SK-N-SH (cell line): ENCODE measurements around the gene TMEM132D. TPM values are rescaled to one million over a fixed set of nuclear protein-coding genes. Genes with fewer than 3 reads are reported as not detected.

ENCODE experiments used
- CTCF ChIA-PET: fragments of 300-600, 350-600 bp; formaldehyde crosslinking; extraction: SDS; loops from one replicate; lab custom pipeline; 2021; lab: Yijun Ruan, JAX
- POLR2A ChIA-PET: fragments of 350-600 bp; sonication (Branson Sonifier 250); formaldehyde crosslinking; extraction: SDS; loops from one replicate; lab custom pipeline; 2020; ENCODE audit warnings: antibody characterized with exemption, inconsistent platforms; lab: Yijun Ruan, JAX
- DNase-seq: peaks from one replicate; pipeline ENCODE4 v3.0.0; 2012
- H2AFZ ChIP-seq: fragments of 200-600 bp; sonication (generic); 2 replicates; pipeline ENCODE4 v1.8.1; 2016; ENCODE audit warnings: antibody characterized with exemption, mild to moderate bottlenecking, low read depth
- H3F3A ChIP-seq: fragments of 200-600 bp; sonication (generic); replicated peaks from 2 replicates; pipeline ENCODE3; 2016; ENCODE audit warnings: antibody characterized with exemption, mild to moderate bottlenecking; ENCODE audit not compliant: insufficient read depth
- H3K27ac ChIP-seq, 2 experiments: fragments of 200-500 bp in 1 of 2; fragments of 200-600 bp in 1 of 2; sonication (Bioruptor generic) in 1 of 2; sonication (generic), shearing (Covaris generic) in 1 of 2; 2 replicates each; pipeline versions ENCODE4 v1.5.1 to v1.6.1; 2014 to 2016; ENCODE audit warnings: low read depth in 2 of 2, inconsistent platforms in 1 of 2, low read length in 1 of 2, mild to moderate bottlenecking in 1 of 2, mixed read lengths in 1 of 2
- H3K27me3 ChIP-seq: fragments of 200-600 bp; sonication (generic), shearing (Covaris generic); 2 replicates; pipeline ENCODE4 v1.6.1; 2016; ENCODE audit warnings: mixed run types; ENCODE audit not compliant: insufficient read depth
- H3K36me3 ChIP-seq, 2 experiments: fragments of 200-500 bp in 1 of 2; fragments of 200-600 bp in 1 of 2; sonication (Bioruptor generic) in 1 of 2; sonication (generic) in 1 of 2; replicated peaks in 1 of 2; 2 replicates each; pipeline versions ENCODE3 to v1.5.1; 2014 to 2016; ENCODE audit warnings: low read length in 1 of 2, mild to moderate bottlenecking in 1 of 2; ENCODE audit not compliant: insufficient read depth in 2 of 2, control insufficient read depth in 1 of 2
- H3K4me1 ChIP-seq, 2 experiments: fragments of 200-500 bp in 1 of 2; fragments of 200-600 bp in 1 of 2; sonication (Bioruptor generic) in 1 of 2; sonication (generic), shearing (Covaris generic) in 1 of 2; 2 replicates each; pipeline versions ENCODE4 v1.5.1 to v1.6.1; 2014 to 2016; ENCODE audit warnings: low read depth in 1 of 2, low read length in 1 of 2, mixed run types in 1 of 2; ENCODE audit not compliant: insufficient read depth in 2 of 2, control insufficient read depth in 1 of 2
- H3K4me2 ChIP-seq: fragments of 200-600 bp; sonication (generic), shearing (Covaris generic); 2 replicates; pipeline ENCODE4 v1.6.1; 2017; ENCODE audit warnings: mixed run types
- H3K4me3 ChIP-seq, 2 experiments: fragments of 200-500 bp in 1 of 2; fragments of 200-600 bp in 1 of 2; sonication (Bioruptor generic) in 1 of 2; sonication (generic), shearing (Covaris generic) in 1 of 2; 2 replicates each; pipeline versions ENCODE4 v1.5.1 to v1.8.1; 2014 to 2016; ENCODE audit warnings: low read depth in 2 of 2, inconsistent platforms in 1 of 2, low read length in 1 of 2, mild to moderate bottlenecking in 1 of 2, mixed read lengths in 1 of 2, moderate library complexity in 1 of 2
- H3K79me2 ChIP-seq: fragments of 200-600 bp; sonication (generic); 2 replicates; pipeline ENCODE4 v1.8.1; 2017; ENCODE audit warnings: mild to moderate bottlenecking; ENCODE audit not compliant: insufficient read depth
- H3K9ac ChIP-seq: fragments of 200-600 bp; sonication (generic); 2 replicates; pipeline ENCODE4 v1.6.1; 2017; ENCODE audit warnings: mixed run types
- H3K9me2 ChIP-seq: fragments of 200-600 bp; sonication (generic); 2 replicates; pipeline ENCODE4 v1.6.1; 2017; ENCODE audit warnings: mixed run types
- H3K9me3 ChIP-seq: fragments of 200-600 bp; sonication (generic); 2 replicates; pipeline ENCODE4 v1.6.1; 2017; ENCODE audit warnings: mixed run types, mild to moderate bottlenecking, moderate library complexity
- H4K20me1 ChIP-seq: fragments of 200-600 bp; sonication (generic); 2 replicates; pipeline ENCODE4 v1.6.1; 2017; ENCODE audit warnings: mild to moderate bottlenecking, mixed run types; ENCODE audit not compliant: insufficient read depth
- GABPA ChIP-seq: IDR thresholded peaks from 2 replicates; pipeline ENCODE4 v1.4.0; 2012; ENCODE audit warnings: low read depth, mild to moderate bottlenecking
- IRF3 ChIP-seq: fragments of 150-350 bp; IDR thresholded peaks from 2 replicates; pipeline ENCODE4 v1.6.1; 2016; ENCODE audit warnings: mild to moderate bottlenecking, low read depth, low read length
- MAX ChIP-seq: IDR thresholded peaks from 2 replicates; pipeline ENCODE4 v1.4.0; 2012; ENCODE audit warnings: low read depth
- MXI1 ChIP-seq: IDR thresholded peaks from 2 replicates; pipeline ENCODE4 v1.6.1; 2012; ENCODE audit warnings: mild to moderate bottlenecking, low read depth, low read length, improper control_type of control experiment
- PBX3 ChIP-seq: IDR thresholded peaks from 2 replicates; pipeline ENCODE4; 2012
- POLR2AphosphoS5 ChIP-seq: IDR thresholded peaks from 2 replicates; pipeline ENCODE4 v1.6.1; 2012; ENCODE audit warnings: low read depth, low read length
- RAD21 ChIP-seq: IDR thresholded peaks from 2 replicates; pipeline ENCODE4 v1.6.1; 2012; ENCODE audit warnings: mild to moderate bottlenecking, low read length
- TCF12 ChIP-seq: IDR thresholded peaks from 2 replicates; pipeline ENCODE4 v1.4.0; 2012
- TEAD4 ChIP-seq: IDR thresholded peaks from 2 replicates; pipeline ENCODE4 v1.4.0; 2012; ENCODE audit warnings: mild to moderate bottlenecking, borderline replicate concordance; ENCODE audit not compliant: insufficient read depth
- USF1 ChIP-seq: IDR thresholded peaks from 2 replicates; pipeline ENCODE4 v1.4.0; 2012; ENCODE audit warnings: low read depth, borderline replicate concordance
- ZBTB33 ChIP-seq: IDR thresholded peaks from 2 replicates; pipeline ENCODE4 v1.4.0; 2012; ENCODE audit warnings: low read depth, borderline replicate concordance
- WGBS: methylation state at CpG from one replicate; pipeline ENCODE4 v1.1.6; 2017; ENCODE audit warnings: low lambda C conversion rate; 5-methylcytosine and 5-hydroxymethylcytosine counted together
- polyA plus RNA-seq, 3 experiments: library from polyadenylated mRNA; depleted of rRNA; stranded (reverse); fragments of >200 nt; gene quantifications; 2 replicates each; pipeline ENCODE4 v1.2.3, GENCODE V29; 2012

Gene TMEM132D
- polyA plus RNA-seq, 1 of the 3 experiments (the other 2 are of a cell fraction), result not detected

- H3K27ac ChIP-seq, result no peak overlapping the region
- WGBS, result 21% methylated on average over 6 of the region's 6 CpGs
- CTCF ChIA-PET, result no interaction called here
Measured at GRCh38 chr12:129631316-129631715, 272.5 kb downstream of the TMEM132D start.

More at GRCh38 chr12:129631316-129631715, 272.5 kb downstream of the TMEM132D start:
- Histone ChIP-seq H3K36me3 (no peaks in the 10 kb centered on the region), H3K4me2 (no peak overlapping the region), H4K20me1 (no peaks in the 10 kb centered on the region), H3K4me1 (no peaks in the 10 kb centered on the region; a peak in 1 of 4 replicates), H3K9ac (no peak overlapping the region), H3K79me2 (no peaks in the 10 kb centered on the region), H2AFZ (no peak overlapping the region), H3F3A (no peaks in the 10 kb centered on the region), H3K9me3 (no peaks in the 10 kb centered on the region), H3K9me2 (no peaks in the 10 kb centered on the region), H3K27me3 (no peaks in the 10 kb centered on the region), H3K4me3 (no peak overlapping the region)
- no peak for TF ChIP-seq USF1
- TF ChIP-seq RAD21, result no peak
- TF ChIP-seq PBX3, result no peak
- TF ChIP-seq ZBTB33, result no peak
- TF ChIP-seq GABPA, result no peak
- TF ChIP-seq MAX, result no peak
- no peak for TF ChIP-seq TCF12
- TF ChIP-seq MXI1, result no peak
- no peak for TF ChIP-seq TEAD4
- no peak for TF ChIP-seq POLR2AphosphoS5
- no peak for TF ChIP-seq IRF3
- DNase-seq, result no peak
- POLR2A ChIA-PET, result no interaction called here
